HG02623 (cell line): ENCODE results near the gene PRDM12.

Experiments
- ATAC-seq: cut with Tn5 transposase; IDR thresholded peaks from one replicate; pipeline ENCODE4 v1.9.1; 2021; ENCODE audit warnings: moderate library complexity; ENCODE audit not compliant: unreplicated experiment

PRDM12 gene

GRCh38 chr9:130687615-130688014 is 23.2 kb downstream of the PRDM12 start:
- ATAC-seq, result no peak

GRCh38 chr9:130688072-130688471 is 23.7 kb downstream of the PRDM12 start:
- ATAC-seq, result no peak

- no peak for ATAC-seq
These were observed 25.2 kb downstream of the PRDM12 start for GRCh38 chr9:130689572-130689936.

GRCh38 chr9:130689937-130690700 is 25.7 kb downstream of the PRDM12 start:
- no peak for ATAC-seq

- no peak for ATAC-seq
These were observed 27.9 kb downstream of the PRDM12 start for GRCh38 chr9:130692321-130692720.

- no peak for ATAC-seq
These were observed 28.7 kb downstream of the PRDM12 start for GRCh38 chr9:130693101-130693425.

GRCh38 chr9:130693426-130694191 is 29.2 kb downstream of the PRDM12 start, which contains the start of gene EXOSC2:
Gene EXOSC2 (plus strand): TSS chr9:130693780. CDS start chr9:130693792, 12 bp downstream.
- ATAC-seq, result peak; percentile 95

GRCh38 chr9:130694205-130694604 is 29.8 kb downstream of the PRDM12 start:
- ATAC-seq, result no peak

- ATAC-seq, result no peak
These were observed 31.8 kb downstream of the PRDM12 start for GRCh38 chr9:130696139-130696650.

GRCh38 chr9:130696996-130697395 is 32.6 kb downstream of the PRDM12 start:
- no peak for ATAC-seq

GRCh38 chr9:130698514-130698913 is 34.1 kb downstream of the PRDM12 start:
- ATAC-seq, result no peak

GRCh38 chr9:130699047-130699446 is 34.7 kb downstream of the PRDM12 start:
- no peak for ATAC-seq

GRCh38 chr9:130701059-130702022 is 36.9 kb downstream of the PRDM12 start:
- ATAC-seq, result no peak

GRCh38 chr9:130703501-130703900 is 39.1 kb downstream of the PRDM12 start:
- ATAC-seq, result no peak

- no peak for ATAC-seq
These were observed 43.0 kb downstream of the PRDM12 start for GRCh38 chr9:130707225-130707976.

- ATAC-seq, result no peak
These were observed 46.5 kb downstream of the PRDM12 start for GRCh38 chr9:130710822-130711352.

GRCh38 chr9:130711469-130711868 is 47.1 kb downstream of the PRDM12 start:
- no peak for ATAC-seq

- ATAC-seq, result peak; percentile 94
These were observed 48.3 kb downstream of the PRDM12 start for GRCh38 chr9:130712564-130713285.

GRCh38 chr9:130713286-130713960 is 49.0 kb downstream of the PRDM12 start:
- ATAC-seq, result no peak
